WERI-Rb-1 (cell line): ENCODE measurements around the gene GGT1.
"Not testable (repeated sequence)": the region's sequence is repeated elsewhere in the genome, so short reads cannot be mapped to it uniquely, and the experiment has no call there.

Source experiments
- DNase-seq: peaks from one replicate; pipeline ENCODE4 v3.0.0-alpha.2; 2020
- H3K27ac ChIP-seq: fragments of 250-450 bp; sonication (Bioruptor Pico); 2 replicates; pipeline ENCODE4 v1.5.1; 2020; ENCODE audit warnings: mild to moderate bottlenecking, moderate library complexity
- H3K27me3 ChIP-seq: fragments of 250-450 bp; sonication (Bioruptor Pico); 2 replicates; pipeline ENCODE4 v1.5.1; 2021; ENCODE audit warnings: mild to moderate bottlenecking, low read depth, moderate library complexity; ENCODE audit not compliant: insufficient read depth, severe bottlenecking
- H3K36me3 ChIP-seq: fragments of 250-450 bp; sonication (Bioruptor Pico); 2 replicates; pipeline ENCODE4 v1.5.1; 2020; ENCODE audit warnings: mild to moderate bottlenecking, moderate library complexity
- H3K4me3 ChIP-seq: 2 replicates; pipeline ENCODE4 v1.5.1; 2011; ENCODE audit warnings: low read depth, mild to moderate bottlenecking, control low read depth, low read length
- H3K9me3 ChIP-seq: fragments of 250-450 bp; sonication (Bioruptor Pico); 2 replicates; pipeline ENCODE4 v1.5.1; 2021; ENCODE audit warnings: mild to moderate bottlenecking, moderate library complexity; ENCODE audit not compliant: severe bottlenecking
- CTCF ChIP-seq: IDR thresholded peaks from 2 replicates; pipeline ENCODE4 v1.5.1; 2011; ENCODE audit warnings: low read depth, mild to moderate bottlenecking, control low read depth, inconsistent platforms, low read length

The GGT1 gene

GRCh38 chr22:24594569-24595120 lies 8.3 kb upstream of the GGT1 start:
- Histone ChIP-seq H3K36me3 (no peaks in the 10 kb centered on the region), H3K9me3 (peaks cover 2% of the 10 kb centered on the region), H3K27ac (no peak overlapping the region), H3K27me3 (no peaks in the 10 kb centered on the region), H3K4me3 (no peak overlapping the region)
- no peak for DNase-seq
- TF ChIP-seq CTCF, result no peak

- no peak for TF ChIP-seq CTCF
- DNase-seq, result no peak
- no peaks in the 10 kb centered on the region for H3K36me3 ChIP-seq
- no peak overlapping the region for H3K27ac ChIP-seq
- H3K4me3 ChIP-seq, result no peak overlapping the region
- no peaks in the 10 kb centered on the region for H3K27me3 ChIP-seq
- peaks cover 2% of the 10 kb centered on the region for H3K9me3 ChIP-seq
Measured at GRCh38 chr22:24595228-24595627, 7.8 kb upstream of the GGT1 start.

- H3K4me3 ChIP-seq, result no peak overlapping the region
- no peak overlapping the region for H3K27ac ChIP-seq
- no peaks in the 10 kb centered on the region for H3K27me3 ChIP-seq
- TF ChIP-seq CTCF, result no peak
- peaks cover 2% of the 10 kb centered on the region for H3K9me3 ChIP-seq
- DNase-seq, result no peak
- H3K36me3 ChIP-seq, result no peaks in the 10 kb centered on the region
Measured at GRCh38 chr22:24595863-24596262, 7.1 kb upstream of the GGT1 start.

DNA sequence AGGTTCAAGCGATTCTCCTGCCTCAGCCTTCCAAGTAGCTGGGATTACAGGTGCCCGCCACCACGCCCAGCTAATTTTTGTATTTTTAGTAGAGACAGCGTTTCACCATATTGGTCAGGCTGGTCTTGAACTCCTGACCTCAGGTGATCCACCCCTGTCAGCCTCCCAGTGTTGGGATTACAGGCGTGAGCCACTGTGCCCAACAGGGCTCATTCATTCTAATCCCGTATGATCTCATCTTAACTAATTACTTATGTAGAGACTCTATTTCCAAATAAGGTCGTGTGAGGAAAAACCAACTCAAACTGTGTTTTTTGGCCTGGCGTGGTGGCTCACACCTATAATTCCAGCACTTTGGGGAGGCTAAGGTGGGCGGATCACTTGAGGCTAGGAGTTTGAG lies 5.9 kb upstream of the GGT1 start:
- not testable (repeated sequence) for H3K36me3 ChIP-seq, H3K9me3 ChIP-seq, H3K27me3 ChIP-seq, DNase-seq, H3K27ac ChIP-seq, H3K4me3 ChIP-seq

- no peak for DNase-seq
Measured at GRCh38 chr22:24599514-24599913, 3.5 kb upstream of the GGT1 start.

DNA sequence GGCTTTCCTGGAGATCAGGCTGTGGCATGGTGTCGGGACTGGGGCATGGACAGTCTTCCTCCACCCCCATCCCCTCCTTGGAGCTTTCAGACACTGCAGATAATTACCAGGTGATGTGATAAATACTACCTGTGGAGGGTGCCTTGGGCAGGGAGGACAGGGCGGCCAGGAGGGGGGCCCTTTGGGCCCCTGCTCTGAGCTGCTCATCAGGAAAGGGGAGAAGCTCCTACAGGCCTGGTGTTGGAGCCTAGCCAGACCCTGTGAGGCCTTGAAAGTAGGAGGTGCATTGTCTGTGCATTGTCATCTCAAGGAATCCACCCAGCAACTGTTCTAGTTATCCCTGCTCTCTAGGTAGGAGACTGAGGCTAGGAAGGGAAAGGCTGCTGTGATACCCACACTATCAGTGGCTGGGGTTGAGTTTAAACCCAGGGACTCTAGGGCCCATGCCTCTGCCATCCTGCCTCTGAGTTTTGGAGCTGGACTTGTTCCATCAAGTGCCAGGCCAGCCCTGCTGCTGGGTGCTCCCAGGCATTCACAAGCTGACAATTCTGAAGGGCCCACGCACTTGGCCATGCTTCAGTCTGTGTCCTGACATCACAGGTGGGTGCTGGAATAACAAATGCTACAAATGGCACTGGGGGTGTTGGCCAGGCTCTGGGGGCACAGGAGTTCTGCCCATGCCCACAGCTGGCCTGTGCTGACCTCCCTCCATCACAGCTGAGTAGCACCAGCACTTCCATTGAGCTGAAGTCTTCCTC lies 2.9 kb upstream of the GGT1 start:
- DNase-seq, H3K27ac ChIP-seq, H3K36me3 ChIP-seq, H3K9me3 ChIP-seq, H3K4me3 ChIP-seq, H3K27me3 ChIP-seq: not testable (repeated sequence)

More at GRCh38 chr22:24599514-24599913, 3.5 kb upstream of the GGT1 start:
- no peak overlapping the region for H3K4me3 ChIP-seq
- H3K36me3 ChIP-seq, result no peaks in the 10 kb centered on the region
- H3K27me3 ChIP-seq, result no peaks in the 10 kb centered on the region
- H3K9me3 ChIP-seq, result peaks cover 2% of the 10 kb centered on the region
- no peak for TF ChIP-seq CTCF
- no peak overlapping the region for H3K27ac ChIP-seq
